ENCODE data around the gene SCGB1D4.
A peak's percentile ranks its signal among the peaks of the same experiment; 100 is the strongest.

SCGB1D4 gene

GRCh38 chr11:62273789-62274275, 25.0 kb downstream of the SCGB1D4 start:
- no peak for DNase-seq (ENCODE audit: low read depth in 2 of 2)

- DNase-seq (ENCODE audit: low read depth in 2 of 2), result no peak
These were observed 25.6 kb downstream of the SCGB1D4 start for GRCh38 chr11:62273284-62273683.

- DNase-seq (ENCODE audit: low read depth in 2 of 2), result no peak
These were observed 29.1 kb downstream of the SCGB1D4 start, which contains the start of gene SCGB2A2 for GRCh38 chr11:62269654-62270278. TSS of gene SCGB2A2 (plus strand) at chr11:62270158. CDS start at chr11:62270217, 59 bp downstream.

GRCh38 chr11:62267576-62267975, 31.3 kb downstream of the SCGB1D4 start:
- DNase-seq (ENCODE audit: low read depth in 2 of 2), result no peak

- DNase-seq (ENCODE audit: low read depth in 2 of 2), result no peak
These were observed 31.8 kb downstream of the SCGB1D4 start for GRCh38 chr11:62267050-62267449.

GRCh38 chr11:62266558-62266957, 32.3 kb downstream of the SCGB1D4 start:
- peak in 1 of 2 donors; percentile 7 for DNase-seq (ENCODE audit: low read depth in 2 of 2)

GRCh38 chr11:62264004-62264403, 34.9 kb downstream of the SCGB1D4 start:
- no peak for DNase-seq (ENCODE audit: low read depth in 2 of 2)

- DNase-seq (ENCODE audit: low read depth in 2 of 2), result no peak
These were observed 38.5 kb downstream of the SCGB1D4 start for GRCh38 chr11:62260261-62260953.

GRCh38 chr11:62256281-62256680, 42.6 kb downstream of the SCGB1D4 start:
- no peak for DNase-seq (ENCODE audit: low read depth in 2 of 2)

GRCh38 chr11:62253999-62254542, 44.8 kb downstream of the SCGB1D4 start:
- DNase-seq (ENCODE audit: low read depth in 2 of 2), result no peak

- DNase-seq (ENCODE audit: low read depth in 2 of 2), result no peak
These were observed 47.2 kb downstream of the SCGB1D4 start for GRCh38 chr11:62251698-62252097.
